Testis (tissue), 2 donors: ENCODE measurements around the gene DTNA.
"Not testable (repeated sequence)": the region's sequence is repeated elsewhere in the genome, so short reads cannot be mapped to it uniquely, and the experiment has no call there.

ENCODE experiments used
- POLR2A ChIP-seq: fragments of 450-650 bp; IDR thresholded peaks from one replicate; pipeline ENCODE4 v1.6.1; 2017; ENCODE audit warnings: antibody characterized with exemption, mild to moderate bottlenecking, moderate library complexity
- TF ChIP-seq, protein P1 (sequence below), 3 experiments: fragments of 450-650 bp in 2 of 3; fragments of 200-600 bp in 1 of 3; sonication (generic) in 1 of 3; IDR thresholded peaks; one replicate each; pipeline ENCODE4 v1.5.1; 2016 to 2019; ENCODE audit warnings: antibody characterized with exemption in 3 of 3, mild to moderate bottlenecking in 2 of 3, moderate library complexity in 1 of 3

DNA sequence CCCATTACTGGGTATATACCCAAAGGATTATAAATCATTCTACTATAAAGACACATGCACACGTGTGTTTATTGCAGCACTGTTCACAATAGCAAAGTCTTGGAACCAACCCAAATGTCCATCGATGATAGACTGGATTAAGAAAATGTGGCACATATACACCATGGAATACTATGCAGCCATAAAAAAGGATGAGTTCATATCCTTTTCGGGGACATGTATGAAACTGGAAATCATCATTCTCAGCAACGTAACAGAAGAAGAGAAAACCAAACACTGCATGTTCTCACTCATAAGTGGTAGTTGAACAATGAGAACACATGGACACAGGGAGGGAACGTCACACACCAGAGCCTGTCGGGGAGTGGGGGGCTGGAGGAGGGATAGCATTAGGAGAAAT is 15.6 kb downstream of the DTNA start:
- TF ChIP-seq POLR2A, result not testable (repeated sequence)
- TF ChIP-seq, protein P1, sequence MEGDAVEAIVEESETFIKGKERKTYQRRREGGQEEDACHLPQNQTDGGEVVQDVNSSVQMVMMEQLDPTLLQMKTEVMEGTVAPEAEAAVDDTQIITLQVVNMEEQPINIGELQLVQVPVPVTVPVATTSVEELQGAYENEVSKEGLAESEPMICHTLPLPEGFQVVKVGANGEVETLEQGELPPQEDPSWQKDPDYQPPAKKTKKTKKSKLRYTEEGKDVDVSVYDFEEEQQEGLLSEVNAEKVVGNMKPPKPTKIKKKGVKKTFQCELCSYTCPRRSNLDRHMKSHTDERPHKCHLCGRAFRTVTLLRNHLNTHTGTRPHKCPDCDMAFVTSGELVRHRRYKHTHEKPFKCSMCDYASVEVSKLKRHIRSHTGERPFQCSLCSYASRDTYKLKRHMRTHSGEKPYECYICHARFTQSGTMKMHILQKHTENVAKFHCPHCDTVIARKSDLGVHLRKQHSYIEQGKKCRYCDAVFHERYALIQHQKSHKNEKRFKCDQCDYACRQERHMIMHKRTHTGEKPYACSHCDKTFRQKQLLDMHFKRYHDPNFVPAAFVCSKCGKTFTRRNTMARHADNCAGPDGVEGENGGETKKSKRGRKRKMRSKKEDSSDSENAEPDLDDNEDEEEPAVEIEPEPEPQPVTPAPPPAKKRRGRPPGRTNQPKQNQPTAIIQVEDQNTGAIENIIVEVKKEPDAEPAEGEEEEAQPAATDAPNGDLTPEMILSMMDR (IDR thresholded peaks at IDR 0.05), result not testable (repeated sequence)
